AG09309 (cell line): ENCODE results near the gene B4GALT5.

Experiments used
- DNase-seq: peaks from one replicate; pipeline ENCODE4 v3.0.0-alpha.2; 2010; ENCODE audit warnings: low read depth
- H3K4me3 ChIP-seq: 2 replicates; pipeline ENCODE4 v1.5.1; 2011; ENCODE audit warnings: mild to moderate bottlenecking, low read depth, low read length, moderate library complexity; ENCODE audit not compliant: control insufficient read depth
- TF ChIP-seq, protein P1 (sequence below): IDR thresholded peaks from 2 replicates; pipeline ENCODE4 v1.5.1; 2011; ENCODE audit warnings: mild to moderate bottlenecking, low read depth, low read length, inconsistent platforms; ENCODE audit not compliant: insufficient read depth, control insufficient read depth; ENCODE audit errors: missing control alignments

Gene B4GALT5

DNA sequence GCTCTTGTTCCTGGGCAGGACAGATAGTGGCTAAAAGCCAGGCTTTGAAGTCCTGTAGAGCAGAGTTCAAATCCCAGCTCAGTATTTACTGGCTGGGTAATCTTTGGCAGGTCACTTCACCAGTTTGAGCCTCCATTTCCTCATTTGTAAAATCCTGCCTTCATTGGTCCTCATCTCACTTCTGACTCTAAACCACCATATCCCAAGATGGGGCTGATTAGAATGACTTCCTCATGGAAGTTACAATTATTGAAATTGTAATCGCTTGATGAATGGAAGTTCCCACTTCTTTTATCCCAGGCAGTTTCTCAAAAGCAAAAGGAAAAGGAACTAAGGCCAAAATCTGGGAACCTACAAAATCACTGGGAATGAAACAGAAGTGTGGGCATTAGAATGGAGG lies 35.9 kb upstream of the B4GALT5 start:
- no peak overlapping the region for H3K4me3 ChIP-seq
- TF ChIP-seq, protein P1, sequence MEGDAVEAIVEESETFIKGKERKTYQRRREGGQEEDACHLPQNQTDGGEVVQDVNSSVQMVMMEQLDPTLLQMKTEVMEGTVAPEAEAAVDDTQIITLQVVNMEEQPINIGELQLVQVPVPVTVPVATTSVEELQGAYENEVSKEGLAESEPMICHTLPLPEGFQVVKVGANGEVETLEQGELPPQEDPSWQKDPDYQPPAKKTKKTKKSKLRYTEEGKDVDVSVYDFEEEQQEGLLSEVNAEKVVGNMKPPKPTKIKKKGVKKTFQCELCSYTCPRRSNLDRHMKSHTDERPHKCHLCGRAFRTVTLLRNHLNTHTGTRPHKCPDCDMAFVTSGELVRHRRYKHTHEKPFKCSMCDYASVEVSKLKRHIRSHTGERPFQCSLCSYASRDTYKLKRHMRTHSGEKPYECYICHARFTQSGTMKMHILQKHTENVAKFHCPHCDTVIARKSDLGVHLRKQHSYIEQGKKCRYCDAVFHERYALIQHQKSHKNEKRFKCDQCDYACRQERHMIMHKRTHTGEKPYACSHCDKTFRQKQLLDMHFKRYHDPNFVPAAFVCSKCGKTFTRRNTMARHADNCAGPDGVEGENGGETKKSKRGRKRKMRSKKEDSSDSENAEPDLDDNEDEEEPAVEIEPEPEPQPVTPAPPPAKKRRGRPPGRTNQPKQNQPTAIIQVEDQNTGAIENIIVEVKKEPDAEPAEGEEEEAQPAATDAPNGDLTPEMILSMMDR: no peak
- DNase-seq: no peak

DNA sequence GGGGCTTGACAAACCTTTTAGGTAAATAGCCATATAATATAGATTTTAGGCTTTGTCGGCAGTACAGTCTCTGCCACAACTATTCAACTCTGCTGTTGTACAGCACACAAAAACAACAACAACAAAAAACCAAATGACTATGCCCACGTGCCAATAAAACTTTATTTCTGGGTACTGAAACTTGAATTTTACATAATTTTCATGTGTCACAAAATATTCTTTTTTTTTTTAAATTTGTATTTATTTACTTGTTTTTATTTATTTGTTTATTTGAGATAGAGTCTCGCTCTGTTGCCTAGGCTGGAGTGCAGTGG lies 34.8 kb upstream of the B4GALT5 start:
- TF ChIP-seq, protein P1: no peak
- DNase-seq: no peak
- H3K4me3 ChIP-seq: no peak overlapping the region

DNA sequence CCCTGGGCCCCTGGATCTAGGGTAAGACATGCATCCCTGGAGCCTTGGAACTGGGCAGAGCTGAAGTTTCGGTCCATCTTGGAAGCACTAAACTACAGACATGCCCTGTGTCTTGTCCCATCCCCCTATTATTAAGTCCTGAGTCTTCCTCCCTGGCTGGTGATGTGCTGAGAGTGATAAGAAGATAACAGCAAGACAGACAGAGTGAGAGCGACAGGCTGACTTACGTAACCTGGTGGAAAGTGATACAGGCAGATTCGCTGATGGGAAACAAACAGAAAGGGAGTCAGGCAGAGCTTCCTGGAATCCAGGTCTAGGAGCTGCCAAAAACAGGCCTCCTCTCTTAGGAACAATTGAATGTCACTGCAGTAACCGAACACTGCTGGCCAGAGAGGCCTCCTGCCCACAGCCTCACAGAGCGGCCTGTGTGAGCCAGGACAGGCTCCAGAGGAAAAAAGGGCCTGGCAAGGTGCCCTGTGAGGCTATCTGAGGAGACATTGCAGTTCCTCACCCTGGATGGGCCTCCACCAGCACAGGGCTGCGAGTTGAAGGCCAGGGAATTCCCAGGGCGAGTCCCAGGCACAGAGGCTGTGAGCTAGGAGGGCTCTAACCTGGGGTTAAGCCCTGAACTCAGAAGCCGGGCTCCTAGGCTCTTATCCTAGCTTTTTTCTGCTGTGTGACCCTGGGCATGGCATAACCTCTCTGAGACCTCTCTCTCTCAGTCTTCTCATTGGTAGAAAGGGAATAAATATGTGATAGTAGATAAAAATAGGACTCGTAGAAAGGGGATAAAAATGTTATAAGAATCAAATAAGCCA lies 34.2 kb upstream of the B4GALT5 start:
- DNase-seq: peak; percentile 23
- no peak overlapping the region for H3K4me3 ChIP-seq
- TF ChIP-seq, protein P1: no peak

DNA sequence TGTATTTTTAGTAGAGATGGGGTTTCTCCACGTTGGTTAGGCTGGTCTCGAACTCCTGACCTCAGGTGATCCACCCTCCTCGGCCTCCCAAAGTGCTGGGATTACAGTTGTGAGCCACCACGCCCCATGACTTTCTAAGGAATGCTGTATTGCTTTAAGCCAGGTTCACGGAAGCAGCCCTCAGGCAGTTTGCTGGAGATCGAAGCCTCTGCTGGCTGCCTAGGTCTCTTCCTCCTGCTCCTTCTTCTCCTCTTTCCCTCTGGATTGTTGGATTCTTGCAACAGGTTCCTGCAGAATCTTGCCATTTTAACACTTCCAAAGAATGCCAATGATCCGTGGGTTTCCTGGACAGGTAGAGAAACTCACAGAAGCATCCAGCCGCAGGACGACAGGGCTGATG lies 29.3 kb upstream of the B4GALT5 start:
- DNase-seq: no peak
- TF ChIP-seq, protein P1: no peak
- no peak overlapping the region for H3K4me3 ChIP-seq

DNA sequence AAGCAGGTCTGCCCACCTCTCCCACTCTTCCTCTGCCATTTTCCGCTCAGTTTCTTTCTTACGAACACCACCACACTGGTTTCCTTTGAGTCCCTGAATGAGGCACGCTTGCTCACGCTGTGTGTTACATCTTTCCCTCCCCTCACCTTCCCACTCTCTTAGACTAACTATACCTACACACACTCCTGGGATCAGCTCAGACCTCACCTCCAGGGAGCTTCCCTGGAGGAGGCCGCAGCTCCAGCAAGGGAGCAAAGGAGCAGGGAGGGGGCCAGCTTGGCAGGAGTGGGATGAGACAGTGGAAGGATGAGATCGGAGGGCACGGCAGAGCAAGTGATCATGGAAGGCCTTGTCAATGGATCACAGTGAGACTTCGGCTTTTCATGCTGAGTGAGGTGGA lies 28.3 kb upstream of the B4GALT5 start:
- TF ChIP-seq, protein P1: no peak
- no peak for DNase-seq
- H3K4me3 ChIP-seq: no peak overlapping the region

DNA sequence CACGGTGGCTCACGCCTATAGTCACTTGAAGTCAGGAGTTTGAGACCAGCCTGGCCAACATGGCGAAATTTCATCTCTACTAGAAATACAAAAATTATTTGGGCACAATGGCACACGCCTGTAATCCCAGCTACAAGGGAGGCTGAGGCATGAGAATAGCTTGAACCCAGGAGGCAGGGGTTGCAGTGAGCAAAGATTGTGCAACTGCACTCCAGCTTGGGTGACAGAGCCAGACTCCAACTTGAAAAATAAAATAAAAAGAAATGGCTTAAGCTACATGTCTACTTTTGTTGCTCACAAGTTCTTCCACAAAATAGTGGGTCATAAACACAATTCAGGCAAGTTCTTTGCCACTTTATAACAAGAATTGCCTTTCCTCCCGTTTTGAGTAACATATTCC lies 27.1 kb upstream of the B4GALT5 start:
- DNase-seq: no peak
- TF ChIP-seq, protein P1: no peak
- H3K4me3 ChIP-seq: no peak overlapping the region
